ENCODE data around the gene LYPD1.

GRCh38 chr2:132608311-132608710 is 61.7 kb downstream of the LYPD1 start:
- TF ChIP-seq EZH2 (IDR thresholded peaks at IDR 0.05; ENCODE audit: borderline replicate concordance, low read depth, low read length, poor library complexity, severe bottlenecking) = no peak
- TF ChIP-seq CTCF (conservative IDR thresholded peaks at IDR 0.05; ENCODE audit: low read depth, low read length) = no peak

Data from A673 (cell line).